K562 (cell line): Measurements from ENCODE around the gene ATF4. TPM values are rescaled to one million over a fixed set of nuclear protein-coding genes. Genes with fewer than 3 reads are reported as not detected.
A peak's percentile ranks its signal among the peaks of the same experiment; 100 is the strongest.

Experiments
- ATAC-seq: fragments of 200-7000 bp; cut with Tn5 transposase; 3 replicates; pipeline ENCODE4 v1.9.1; 2020; ENCODE audit warnings: moderate library complexity
- BruUV-seq: library from RNA; stranded (reverse); fragments of 400-500 nt; replicated peaks from 2 replicates; lab custom pipeline; 2021; lab: Mats Ljungman, UMichigan
- CTCF ChIA-PET: fragments of 300-600 bp; formaldehyde crosslinking; extraction: SDS; loops from one replicate; lab custom pipeline; 2021; ENCODE audit warnings: low intra/inter-chr PET ratio; lab: Yijun Ruan, JAX
- POLR2A ChIA-PET: fragments of 300-600, 350-650 bp; sonication (Branson Sonifier 250); formaldehyde crosslinking; extraction: SDS; loops from one replicate; lab custom pipeline; 2021; ENCODE audit warnings: antibody characterized with exemption, inconsistent platforms; lab: Yijun Ruan, JAX
- DNase-seq, 4 experiments: peaks; one replicate each; pipeline versions ENCODE4 v3.0.0 to v3.0.0-alpha.2; 2011 to 2018; ENCODE audit warnings: low spot score in 3 of 4, mixed read lengths in 3 of 4; ENCODE audit errors: extremely low read depth in 1 of 4
- FAIRE-seq: peaks from 2 replicates; lab custom pipeline; 2011; peaks lifted over from hg19 to GRCh38; lab: Jason Lieb, UNC
- H2AFZ ChIP-seq: 2 replicates; pipeline ENCODE4 v1.6.0; 2011; ENCODE audit warnings: low read depth, low read length, control low read depth, inconsistent platforms
- H3K27ac ChIP-seq: fragments of 200-600 bp; 3 replicates; pipeline ENCODE4 v1.8.0; 2011; ENCODE audit warnings: low read depth, mild to moderate bottlenecking, control low read depth, inconsistent platforms, low read length, moderate library complexity, mixed read lengths; ENCODE audit errors: extremely low read depth
- H3K27me3 ChIP-seq, 2 experiments: fragments of 300-600 bp in 1 of 2; 2 replicates in 1 of 2; 3 replicates in 1 of 2; pipeline versions ENCODE4 v1.6.0 to v1.8.0; 2011; ENCODE audit warnings: inconsistent platforms in 2 of 2, low read length in 2 of 2, mild to moderate bottlenecking in 1 of 2, mixed read lengths in 1 of 2, moderate library complexity in 1 of 2; ENCODE audit not compliant: control insufficient read depth in 2 of 2, insufficient read depth in 2 of 2
- H3K36me3 ChIP-seq: fragments of 300-600 bp; 3 replicates; pipeline ENCODE4 v1.8.0; 2011; ENCODE audit warnings: mild to moderate bottlenecking, low read length, inconsistent platforms; ENCODE audit not compliant: control insufficient read depth, insufficient read depth
- H3K4me1 ChIP-seq, 2 experiments: fragments of 200-600 bp in 1 of 2; replicated peaks in 1 of 2; 2 replicates in 1 of 2; 3 replicates in 1 of 2; pipeline versions ENCODE4 v1.5.1 to v1.8.0; 2011; ENCODE audit warnings: inconsistent platforms in 2 of 2, low read length in 2 of 2, mild to moderate bottlenecking in 1 of 2, mixed read lengths in 1 of 2, moderate library complexity in 1 of 2; ENCODE audit not compliant: control insufficient read depth in 2 of 2, insufficient read depth in 2 of 2
- H3K4me2 ChIP-seq: 2 replicates; pipeline ENCODE4 v1.6.1; 2011; ENCODE audit warnings: low read length, control low read depth, inconsistent platforms, mixed read lengths; ENCODE audit not compliant: insufficient read depth
- H3K4me3 ChIP-seq: fragments of 200-600 bp; sonication (generic), shearing (Covaris generic); 2 replicates; pipeline ENCODE4 v1.5.1; 2016; ENCODE audit warnings: control low read depth, inconsistent platforms
- H3K79me2 ChIP-seq: fragments of 200-600 bp; 3 replicates; pipeline ENCODE4 v1.8.0; 2011; ENCODE audit warnings: low read length, inconsistent platforms; ENCODE audit not compliant: control insufficient read depth, insufficient read depth
- H3K9ac ChIP-seq, 2 experiments: 2 replicates each; pipeline versions ENCODE4 v1.6.0 to v1.6.1; 2011; ENCODE audit warnings: low read depth in 2 of 2, low read length in 2 of 2, control low read depth in 1 of 2, inconsistent platforms in 1 of 2, mild to moderate bottlenecking in 1 of 2, mixed read lengths in 1 of 2; ENCODE audit not compliant: insufficient read depth in 1 of 2
- H3K9me1 ChIP-seq: one replicate; pipeline ENCODE4 v1.6.0; 2011; ENCODE audit warnings: inconsistent platforms, mild to moderate bottlenecking, low read length, moderate library complexity; ENCODE audit not compliant: control insufficient read depth, insufficient read depth
- H3K9me3 ChIP-seq: replicated peaks from 2 replicates; pipeline ENCODE4 v1.5.1; 2011; ENCODE audit warnings: low read depth, low read length, inconsistent platforms; ENCODE audit not compliant: control insufficient read depth, insufficient read depth
- H4K20me1 ChIP-seq: replicated peaks from 2 replicates; pipeline ENCODE4 v1.6.1; 2011; ENCODE audit warnings: low read length, inconsistent platforms, mixed read lengths; ENCODE audit not compliant: control insufficient read depth, insufficient read depth
- MECOM ChIP-seq: fragments of 250-450 bp; sonication (Bioruptor Pico); IDR thresholded peaks from 2 replicates; pipeline ENCODE4 v1.8.0; 2022; ENCODE audit warnings: inconsistent platforms
- NUFIP1 ChIP-seq: fragments of 450-650 bp; IDR thresholded peaks from 2 replicates; pipeline ENCODE4 v1.6.1; 2018; ENCODE audit not compliant: partially characterized antibody
- PPARD ChIP-seq: fragments of 250-450 bp; sonication (Bioruptor Pico); IDR thresholded peaks from 2 replicates; pipeline ENCODE4 v1.8.0; 2022; ENCODE audit warnings: inconsistent platforms, mild to moderate bottlenecking, moderate library complexity
- SIN3A ChIP-seq, 2 experiments: fragments of 150-350 bp in 1 of 2; IDR thresholded peaks; 2 replicates each; pipeline ENCODE4 v1.6.1; 2011 to 2016; ENCODE audit warnings: borderline replicate concordance in 2 of 2, low read depth in 2 of 2, low read length in 2 of 2, mild to moderate bottlenecking in 2 of 2, moderate library complexity in 2 of 2; ENCODE audit not compliant: control insufficient read depth in 1 of 2
- SMAD2 ChIP-seq: fragments of 150-350 bp; IDR thresholded peaks from 2 replicates; pipeline ENCODE4 v1.6.1; 2014; ENCODE audit warnings: low read depth, mild to moderate bottlenecking, low read length
- SMARCE1 ChIP-seq: fragments of 450-650 bp; IDR thresholded peaks from 2 replicates; pipeline ENCODE4 v1.7.1; 2016; ENCODE audit warnings: mild to moderate bottlenecking
- TBL1XR1 ChIP-seq, 2 experiments: IDR thresholded peaks; 2 replicates each; pipeline ENCODE4 v1.6.1; 2012; ENCODE audit warnings: improper control_type of control experiment in 2 of 2, low read length in 2 of 2, mild to moderate bottlenecking in 1 of 2
- TCFL5 ChIP-seq: fragments of 250-450 bp; sonication (Bioruptor Pico); conservative IDR thresholded peaks from 2 replicates; pipeline ENCODE4 v1.6.1; 2021; ENCODE audit warnings: mild to moderate bottlenecking, moderate library complexity, matching md5 sums
- ZBTB8A ChIP-seq: fragments of 450-650 bp; IDR thresholded peaks from 2 replicates; pipeline ENCODE4 v1.6.1; 2018; ENCODE audit warnings: mild to moderate bottlenecking, moderate library complexity; ENCODE audit not compliant: partially characterized antibody
- ZNF354B ChIP-seq: fragments of 250-450 bp; sonication (Bioruptor Pico); IDR thresholded peaks from 2 replicates; pipeline ENCODE4 v1.4.0; 2020
- ZNF507 ChIP-seq: conservative IDR thresholded peaks from 2 replicates; pipeline ENCODE4 v1.6.1; 2017; ENCODE audit warnings: missing genetic modification characterization, missing compliant biosample characterization
- ZNF586 ChIP-seq: fragments of 450-650 bp; formaldehyde crosslinking; conservative IDR thresholded peaks from 2 replicates; pipeline ENCODE4 v1.4.0; 2020; ENCODE audit warnings: mild to moderate bottlenecking, moderate library complexity
- WGBS: fragments of 100-300 bp; shearing (Covaris generic); methylation state at CpG from one replicate; pipeline ENCODE4 v1.1.6; 2016; ENCODE audit warnings: low coverage, mixed read lengths; ENCODE audit not compliant: insufficient coverage; ENCODE audit errors: missing lambda C conversion rate; 5-methylcytosine and 5-hydroxymethylcytosine counted together
- in situ Hi-C: fragments of 300-500 bp; cut with MboI; formaldehyde crosslinking; loops from 4 replicates; pipeline ENCODE4 v1.15.0; 2018; ENCODE audit warnings: inconsistent platforms, mixed read lengths
- intact Hi-C: fragments of 100-400 bp; cut with micrococcal nuclease; formaldehyde crosslinking; loops from 2 replicates; pipeline ENCODE4 v1.14.2; 2022
- polyA plus RNA-seq, 8 experiments: library from polyadenylated mRNA; depleted of rRNA in 4 of 8; stranded (reverse) in 5 of 8; unstranded in 3 of 8; fragments of >200 nt; fragmentation: Nextera tagmentation in 2 of 8; fragmentation: Illumina TruSeq in 1 of 8; extraction: Ambion mirVana in 2 of 8; extraction: Trizol in 1 of 8; gene quantifications; 2 replicates each; pipeline versions ENCODE4 v1.2.1 to v1.2.3, GENCODE V29; 2011 to 2014; ENCODE audit warnings: inconsistent platforms in 1 of 8, missing spikeins in 1 of 8
- total RNA-seq, 7 experiments: library from RNA; depleted of rRNA in 6 of 7; stranded (reverse); fragments of >200 nt in 6 of 7; fragmentation: Illumina TruSeq in 2 of 7; extraction: Trizol in 2 of 7; gene quantifications; 2 replicates each; pipeline versions ENCODE4 v1.2.1 to v1.2.3, GENCODE V29; 2011 to 2021; ENCODE audit warnings: low replicate concordance in 1 of 7
- TF ChIP-seq, protein P1 (sequence below): fragments of 450-650 bp; IDR thresholded peaks from 2 replicates; pipeline ENCODE4 v1.6.1; 2017; ENCODE audit warnings: antibody characterized with exemption
- TF ChIP-seq, protein P2 (sequence below): fragments of 250-450 bp; sonication (Bioruptor Pico); IDR thresholded peaks from 2 replicates; pipeline ENCODE4 v1.5.1; 2021; ENCODE audit warnings: mild to moderate bottlenecking
- TF ChIP-seq, protein P3 (sequence below): IDR thresholded peaks from 3 replicates; pipeline ENCODE4 v1.6.1; 2011; ENCODE audit warnings: borderline replicate concordance, mild to moderate bottlenecking, moderate library complexity; ENCODE audit not compliant: insufficient read length; ENCODE audit errors: extremely low read depth

ATF4 gene
- total and polyA plus RNA-seq, 9 of the 15 experiments (the other 6 are each of a cell fraction or from before 2014, with no cell fraction given), result 93.1 to 723 (median 355) TPM

- Histone ChIP-seq H3K36me3 (peaks cover 42% of the 10 kb centered on the region), H3K27ac (peak within 1 kb of the TSS; percentile 92), H2AFZ (peak within 1 kb of the TSS; percentile 98), H3K9ac (peak within 1 kb of the TSS; percentile 98), H3K4me3 (peak within 1 kb of the TSS; percentile 97), H4K20me1 (peaks cover 7% of the 10 kb centered on the region), H3K9me1 (no peaks in the 10 kb centered on the region), H3K4me1 (peaks cover 29 to 58% of the 10 kb centered on the region in 2 experiments; a peak in 4 of 5 replicates), H3K27me3 (no peaks in the 10 kb centered on the region), H3K4me2 (peak within 1 kb of the TSS; percentile 97), H3K9me3 (no peaks in the 10 kb centered on the region), H3K79me2 (peaks cover 46% of the 10 kb centered on the region)
- POLR2A ChIA-PET, result interaction anchor here (0.5 to 1.0 kb wide), 6 partner anchors 9 to 512 kb away, joined by 3 to 19 read pairs (median 4); no protein-coding TSS in a partner anchor
- in situ Hi-C loops, result loop anchor here (5.0 to 10.0 kb wide), 2 partner anchors 370 to 652 kb away; no protein-coding TSS in a partner anchor
- CTCF ChIA-PET, result interaction anchor here (0.6 kb wide), 1 partner anchor 492 kb away, joined by 3 read pairs; no protein-coding TSS in a partner anchor
- BruUV-seq, result no TSS peak
- intact Hi-C loops, result loop anchor here (5.0 kb wide), 2 partner anchors 35 to 505 kb away; no protein-coding TSS in a partner anchor
- DNase-seq, result peak; percentile 83 to 99 (median 88)
- under 1% methylated on average over 47 of the region's 67 CpGs for WGBS
- peak; percentile 99 for FAIRE-seq
- ATAC-seq, result peak; percentile 89
- TF ChIP-seq SIN3A (IDR thresholded peaks at IDR 0.05; ENCODE audit: borderline replicate concordance in 2 of 2, control insufficient read depth in 1 of 2, low read depth in 2 of 2, low read length in 2 of 2), result peak; percentile 58 to 67; a peak in 1 of 4 replicates
- no peak for TF ChIP-seq ZNF354B (CRISPR knock-in tag)
- TF ChIP-seq, protein P1, sequence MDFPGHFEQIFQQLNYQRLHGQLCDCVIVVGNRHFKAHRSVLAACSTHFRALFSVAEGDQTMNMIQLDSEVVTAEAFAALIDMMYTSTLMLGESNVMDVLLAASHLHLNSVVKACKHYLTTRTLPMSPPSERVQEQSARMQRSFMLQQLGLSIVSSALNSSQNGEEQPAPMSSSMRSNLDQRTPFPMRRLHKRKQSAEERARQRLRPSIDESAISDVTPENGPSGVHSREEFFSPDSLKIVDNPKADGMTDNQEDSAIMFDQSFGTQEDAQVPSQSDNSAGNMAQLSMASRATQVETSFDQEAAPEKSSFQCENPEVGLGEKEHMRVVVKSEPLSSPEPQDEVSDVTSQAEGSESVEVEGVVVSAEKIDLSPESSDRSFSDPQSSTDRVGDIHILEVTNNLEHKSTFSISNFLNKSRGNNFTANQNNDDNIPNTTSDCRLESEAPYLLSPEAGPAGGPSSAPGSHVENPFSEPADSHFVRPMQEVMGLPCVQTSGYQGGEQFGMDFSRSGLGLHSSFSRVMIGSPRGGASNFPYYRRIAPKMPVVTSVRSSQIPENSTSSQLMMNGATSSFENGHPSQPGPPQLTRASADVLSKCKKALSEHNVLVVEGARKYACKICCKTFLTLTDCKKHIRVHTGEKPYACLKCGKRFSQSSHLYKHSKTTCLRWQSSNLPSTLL, result no peak
- TF ChIP-seq ZNF586 (CRISPR knock-in tag), result no peak
- TF ChIP-seq SMARCE1, result no peak
- no peak for TF ChIP-seq TBL1XR1 (IDR thresholded peaks at IDR 0.05; ENCODE audit: low read length in 2 of 2)
- no peak for TF ChIP-seq NUFIP1
- TF ChIP-seq ZNF507 (tag), result no peak
- TF ChIP-seq SMAD2, result no peak
- TF ChIP-seq, protein P2, sequence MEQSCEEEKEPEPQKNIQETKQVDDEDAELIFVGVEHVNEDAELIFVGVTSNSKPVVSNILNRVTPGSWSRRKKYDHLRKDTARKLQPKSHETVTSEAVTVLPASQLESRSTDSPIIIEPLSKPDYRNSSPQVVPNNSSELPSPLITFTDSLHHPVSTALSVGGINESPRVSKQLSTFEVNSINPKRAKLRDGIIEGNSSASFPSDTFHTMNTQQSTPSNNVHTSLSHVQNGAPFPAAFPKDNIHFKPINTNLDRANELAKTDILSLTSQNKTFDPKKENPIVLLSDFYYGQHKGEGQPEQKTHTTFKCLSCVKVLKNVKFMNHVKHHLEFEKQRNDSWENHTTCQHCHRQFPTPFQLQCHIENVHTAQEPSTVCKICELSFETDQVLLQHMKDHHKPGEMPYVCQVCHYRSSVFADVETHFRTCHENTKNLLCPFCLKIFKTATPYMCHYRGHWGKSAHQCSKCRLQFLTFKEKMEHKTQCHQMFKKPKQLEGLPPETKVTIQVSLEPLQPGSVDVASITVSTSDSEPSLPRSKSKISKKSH (CRISPR knock-in tag), result no peak
- no peak for TF ChIP-seq PPARD (CRISPR knock-in tag)
- TF ChIP-seq, protein P3, sequence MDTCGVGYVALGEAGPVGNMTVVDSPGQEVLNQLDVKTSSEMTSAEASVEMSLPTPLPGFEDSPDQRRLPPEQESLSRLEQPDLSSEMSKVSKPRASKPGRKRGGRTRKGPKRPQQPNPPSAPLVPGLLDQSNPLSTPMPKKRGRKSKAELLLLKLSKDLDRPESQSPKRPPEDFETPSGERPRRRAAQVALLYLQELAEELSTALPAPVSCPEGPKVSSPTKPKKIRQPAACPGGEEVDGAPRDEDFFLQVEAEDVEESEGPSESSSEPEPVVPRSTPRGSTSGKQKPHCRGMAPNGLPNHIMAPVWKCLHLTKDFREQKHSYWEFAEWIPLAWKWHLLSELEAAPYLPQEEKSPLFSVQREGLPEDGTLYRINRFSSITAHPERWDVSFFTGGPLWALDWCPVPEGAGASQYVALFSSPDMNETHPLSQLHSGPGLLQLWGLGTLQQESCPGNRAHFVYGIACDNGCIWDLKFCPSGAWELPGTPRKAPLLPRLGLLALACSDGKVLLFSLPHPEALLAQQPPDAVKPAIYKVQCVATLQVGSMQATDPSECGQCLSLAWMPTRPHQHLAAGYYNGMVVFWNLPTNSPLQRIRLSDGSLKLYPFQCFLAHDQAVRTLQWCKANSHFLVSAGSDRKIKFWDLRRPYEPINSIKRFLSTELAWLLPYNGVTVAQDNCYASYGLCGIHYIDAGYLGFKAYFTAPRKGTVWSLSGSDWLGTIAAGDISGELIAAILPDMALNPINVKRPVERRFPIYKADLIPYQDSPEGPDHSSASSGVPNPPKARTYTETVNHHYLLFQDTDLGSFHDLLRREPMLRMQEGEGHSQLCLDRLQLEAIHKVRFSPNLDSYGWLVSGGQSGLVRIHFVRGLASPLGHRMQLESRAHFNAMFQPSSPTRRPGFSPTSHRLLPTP, result no peak
- TF ChIP-seq TCFL5 (CRISPR knock-in tag), result no peak
- no peak for TF ChIP-seq ZBTB8A
- TF ChIP-seq MECOM (CRISPR knock-in tag), result no peak
Observed at GRCh38 chr22:39532215-39533073, 12.1 kb downstream of the ATF4 start, which contains the start of gene RPS19BP1. Gene RPS19BP1 (minus strand): TSS chr22:39532748. CDS start chr22:39532738, 10 bp downstream.
